K562 (cell line): Measurements from ENCODE around the gene ALCAM. TPM values are rescaled to one million over a fixed set of nuclear protein-coding genes. Genes with fewer than 3 reads are reported as not detected.

Experiments used
- ATAC-seq: fragments of 200-7000 bp; cut with Tn5 transposase; 3 replicates; pipeline ENCODE4 v1.9.1; 2020; ENCODE audit warnings: moderate library complexity
- BruUV-seq: library from RNA; stranded (reverse); fragments of 400-500 nt; replicated peaks from 2 replicates; lab custom pipeline; 2021; lab: Mats Ljungman, UMichigan
- CTCF ChIA-PET: fragments of 300-600 bp; formaldehyde crosslinking; extraction: SDS; loops from one replicate; lab custom pipeline; 2021; ENCODE audit warnings: low intra/inter-chr PET ratio; lab: Yijun Ruan, JAX
- POLR2A ChIA-PET: fragments of 300-600, 350-650 bp; sonication (Branson Sonifier 250); formaldehyde crosslinking; extraction: SDS; loops from one replicate; lab custom pipeline; 2021; ENCODE audit warnings: antibody characterized with exemption, inconsistent platforms; lab: Yijun Ruan, JAX
- DNase-seq, 4 experiments: peaks; one replicate each; pipeline versions ENCODE4 v3.0.0 to v3.0.0-alpha.2; 2011 to 2018; ENCODE audit warnings: low spot score in 3 of 4, mixed read lengths in 3 of 4; ENCODE audit errors: extremely low read depth in 1 of 4
- FAIRE-seq: peaks from 2 replicates; lab custom pipeline; 2011; peaks lifted over from hg19 to GRCh38; lab: Jason Lieb, UNC
- H2AFZ ChIP-seq: 2 replicates; pipeline ENCODE4 v1.6.0; 2011; ENCODE audit warnings: low read depth, low read length, control low read depth, inconsistent platforms
- H3K27ac ChIP-seq: fragments of 200-600 bp; 3 replicates; pipeline ENCODE4 v1.8.0; 2011; ENCODE audit warnings: low read depth, mild to moderate bottlenecking, control low read depth, inconsistent platforms, low read length, moderate library complexity, mixed read lengths; ENCODE audit errors: extremely low read depth
- H3K27me3 ChIP-seq, 2 experiments: fragments of 300-600 bp in 1 of 2; 2 replicates in 1 of 2; 3 replicates in 1 of 2; pipeline versions ENCODE4 v1.6.0 to v1.8.0; 2011; ENCODE audit warnings: inconsistent platforms in 2 of 2, low read length in 2 of 2, mild to moderate bottlenecking in 1 of 2, mixed read lengths in 1 of 2, moderate library complexity in 1 of 2; ENCODE audit not compliant: control insufficient read depth in 2 of 2, insufficient read depth in 2 of 2
- H3K36me3 ChIP-seq: fragments of 300-600 bp; 3 replicates; pipeline ENCODE4 v1.8.0; 2011; ENCODE audit warnings: mild to moderate bottlenecking, low read length, inconsistent platforms; ENCODE audit not compliant: control insufficient read depth, insufficient read depth
- H3K4me1 ChIP-seq, 2 experiments: fragments of 200-600 bp in 1 of 2; replicated peaks in 1 of 2; 2 replicates in 1 of 2; 3 replicates in 1 of 2; pipeline versions ENCODE4 v1.5.1 to v1.8.0; 2011; ENCODE audit warnings: inconsistent platforms in 2 of 2, low read length in 2 of 2, mild to moderate bottlenecking in 1 of 2, mixed read lengths in 1 of 2, moderate library complexity in 1 of 2; ENCODE audit not compliant: control insufficient read depth in 2 of 2, insufficient read depth in 2 of 2
- H3K4me2 ChIP-seq: 2 replicates; pipeline ENCODE4 v1.6.1; 2011; ENCODE audit warnings: low read length, control low read depth, inconsistent platforms, mixed read lengths; ENCODE audit not compliant: insufficient read depth
- H3K4me3 ChIP-seq: fragments of 200-600 bp; sonication (generic), shearing (Covaris generic); 2 replicates; pipeline ENCODE4 v1.5.1; 2016; ENCODE audit warnings: control low read depth, inconsistent platforms
- H3K79me2 ChIP-seq: fragments of 200-600 bp; 3 replicates; pipeline ENCODE4 v1.8.0; 2011; ENCODE audit warnings: low read length, inconsistent platforms; ENCODE audit not compliant: control insufficient read depth, insufficient read depth
- H3K9ac ChIP-seq, 2 experiments: 2 replicates each; pipeline versions ENCODE4 v1.6.0 to v1.6.1; 2011; ENCODE audit warnings: low read depth in 2 of 2, low read length in 2 of 2, control low read depth in 1 of 2, inconsistent platforms in 1 of 2, mild to moderate bottlenecking in 1 of 2, mixed read lengths in 1 of 2; ENCODE audit not compliant: insufficient read depth in 1 of 2
- H3K9me1 ChIP-seq: one replicate; pipeline ENCODE4 v1.6.0; 2011; ENCODE audit warnings: inconsistent platforms, mild to moderate bottlenecking, low read length, moderate library complexity; ENCODE audit not compliant: control insufficient read depth, insufficient read depth
- H3K9me3 ChIP-seq: replicated peaks from 2 replicates; pipeline ENCODE4 v1.5.1; 2011; ENCODE audit warnings: low read depth, low read length, inconsistent platforms; ENCODE audit not compliant: control insufficient read depth, insufficient read depth
- H4K20me1 ChIP-seq: replicated peaks from 2 replicates; pipeline ENCODE4 v1.6.1; 2011; ENCODE audit warnings: low read length, inconsistent platforms, mixed read lengths; ENCODE audit not compliant: control insufficient read depth, insufficient read depth
- BCL6 ChIP-seq: fragments of 250-450 bp; sonication (Bioruptor Pico); IDR thresholded peaks from 2 replicates; pipeline ENCODE4 v1.4.0; 2020
- BHLHE40 ChIP-seq: IDR thresholded peaks from 2 replicates; pipeline ENCODE4 v1.6.1; 2011; ENCODE audit warnings: low read length, improper control_type of control experiment
- C11orf30 ChIP-seq: fragments of 450-650 bp; IDR thresholded peaks from 2 replicates; pipeline ENCODE4 v1.6.1; 2016; ENCODE audit warnings: low read depth, mild to moderate bottlenecking
- DMBX1 ChIP-seq: fragments of 250-450 bp; sonication (Bioruptor Pico); IDR thresholded peaks from 2 replicates; pipeline ENCODE4 v1.8.0; 2022; ENCODE audit warnings: inconsistent platforms, mild to moderate bottlenecking, moderate library complexity, borderline replicate concordance
- E2F3 ChIP-seq: fragments of 250-450 bp; sonication (Bioruptor Pico); IDR thresholded peaks from 2 replicates; pipeline ENCODE4 v1.4.0; 2020; ENCODE audit warnings: mild to moderate bottlenecking
- IRF2 ChIP-seq: sonication (generic); formaldehyde crosslinking; IDR thresholded peaks from 2 replicates; pipeline ENCODE4 v1.8.1; 2022; ENCODE audit warnings: mild to moderate bottlenecking, missing genetic modification reagents
- PHTF2 ChIP-seq: fragments of 250-450 bp; sonication (Bioruptor Pico); IDR thresholded peaks from 2 replicates; pipeline ENCODE4 v1.5.0; 2021; ENCODE audit warnings: mild to moderate bottlenecking
- SRSF3 ChIP-seq: fragments of 200-400 bp; formaldehyde crosslinking; IDR thresholded peaks from 2 replicates; pipeline ENCODE4 v1.6.1; 2016; ENCODE audit warnings: mild to moderate bottlenecking, low read length, moderate library complexity; ENCODE audit not compliant: insufficient read depth
- THRAP3 ChIP-seq: fragments of 450-650 bp; IDR thresholded peaks from 2 replicates; pipeline ENCODE4 v1.6.1; 2016; ENCODE audit warnings: mild to moderate bottlenecking, inconsistent platforms, borderline replicate concordance
- TRIM24 ChIP-seq, 2 experiments: fragments of 450-650 bp; IDR thresholded peaks; 2 replicates each; pipeline ENCODE4 v1.6.1; 2016
- ZNF146 ChIP-seq: IDR thresholded peaks from one replicate; pipeline ENCODE4 v1.6.1; 2018; ENCODE audit warnings: missing compliant biosample characterization; ENCODE audit not compliant: unreplicated experiment
- WGBS: fragments of 100-300 bp; shearing (Covaris generic); methylation state at CpG from one replicate; pipeline ENCODE4 v1.1.6; 2016; ENCODE audit warnings: low coverage, mixed read lengths; ENCODE audit not compliant: insufficient coverage; ENCODE audit errors: missing lambda C conversion rate; 5-methylcytosine and 5-hydroxymethylcytosine counted together
- in situ Hi-C: fragments of 300-500 bp; cut with MboI; formaldehyde crosslinking; loops from 4 replicates; pipeline ENCODE4 v1.15.0; 2018; ENCODE audit warnings: inconsistent platforms, mixed read lengths
- intact Hi-C: fragments of 100-400 bp; cut with micrococcal nuclease; formaldehyde crosslinking; loops from 2 replicates; pipeline ENCODE4 v1.14.2; 2022
- polyA plus RNA-seq, 8 experiments: library from polyadenylated mRNA; depleted of rRNA in 4 of 8; stranded (reverse) in 5 of 8; unstranded in 3 of 8; fragments of >200 nt; fragmentation: Nextera tagmentation in 2 of 8; fragmentation: Illumina TruSeq in 1 of 8; extraction: Ambion mirVana in 2 of 8; extraction: Trizol in 1 of 8; gene quantifications; 2 replicates each; pipeline versions ENCODE4 v1.2.1 to v1.2.3, GENCODE V29; 2011 to 2014; ENCODE audit warnings: inconsistent platforms in 1 of 8, missing spikeins in 1 of 8
- total RNA-seq, 7 experiments: library from RNA; depleted of rRNA in 6 of 7; stranded (reverse); fragments of >200 nt in 6 of 7; fragmentation: Illumina TruSeq in 2 of 7; extraction: Trizol in 2 of 7; gene quantifications; 2 replicates each; pipeline versions ENCODE4 v1.2.1 to v1.2.3, GENCODE V29; 2011 to 2021; ENCODE audit warnings: low replicate concordance in 1 of 7
- TF ChIP-seq, protein P1 (sequence below): IDR thresholded peaks from 2 replicates; pipeline ENCODE4 v1.6.1; 2016; ENCODE audit warnings: missing genetic modification characterization, missing compliant biosample characterization
- TF ChIP-seq, protein P2 (sequence below): fragments of 250-450 bp; sonication (Bioruptor Pico); IDR thresholded peaks from 2 replicates; pipeline ENCODE4 v1.9.0; 2021; ENCODE audit warnings: mild to moderate bottlenecking
- TF ChIP-seq, protein P3 (sequence below): fragments of 450-650 bp; IDR thresholded peaks from 2 replicates; pipeline ENCODE4 v1.6.1; 2016
- TF ChIP-seq, protein P4 (sequence below): sonication (generic); formaldehyde crosslinking; IDR thresholded peaks from 2 replicates; pipeline ENCODE4 v1.8.1; 2023; ENCODE audit warnings: mild to moderate bottlenecking, missing genetic modification reagents, moderate library complexity

The ALCAM gene
- total and polyA plus RNA-seq, 9 of the 15 experiments (the other 6 are each of a cell fraction or from before 2014, with no cell fraction given), result 0.03 to 0.98 (median 0.14) TPM; not detected in 1

DNA sequence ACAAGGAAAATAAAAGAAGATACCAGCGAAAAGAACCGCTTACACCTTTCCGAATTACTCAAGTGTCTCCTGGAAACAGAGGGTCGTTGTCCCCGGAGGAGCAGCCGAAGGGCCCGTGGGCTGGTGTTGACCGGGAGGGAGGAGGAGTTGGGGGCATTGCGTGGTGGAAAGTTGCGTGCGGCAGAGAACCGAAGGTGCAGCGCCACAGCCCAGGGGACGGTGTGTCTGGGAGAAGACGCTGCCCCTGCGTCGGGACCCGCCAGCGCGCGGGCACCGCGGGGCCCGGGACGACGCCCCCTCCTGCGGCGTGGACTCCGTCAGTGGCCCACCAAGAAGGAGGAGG is 325 bp downstream of the ALCAM start (continued):
- TF ChIP-seq BCL6 (CRISPR knock-in tag) (no peak), IRF2 (CRISPR knock-in tag) (no peak)

DNA sequence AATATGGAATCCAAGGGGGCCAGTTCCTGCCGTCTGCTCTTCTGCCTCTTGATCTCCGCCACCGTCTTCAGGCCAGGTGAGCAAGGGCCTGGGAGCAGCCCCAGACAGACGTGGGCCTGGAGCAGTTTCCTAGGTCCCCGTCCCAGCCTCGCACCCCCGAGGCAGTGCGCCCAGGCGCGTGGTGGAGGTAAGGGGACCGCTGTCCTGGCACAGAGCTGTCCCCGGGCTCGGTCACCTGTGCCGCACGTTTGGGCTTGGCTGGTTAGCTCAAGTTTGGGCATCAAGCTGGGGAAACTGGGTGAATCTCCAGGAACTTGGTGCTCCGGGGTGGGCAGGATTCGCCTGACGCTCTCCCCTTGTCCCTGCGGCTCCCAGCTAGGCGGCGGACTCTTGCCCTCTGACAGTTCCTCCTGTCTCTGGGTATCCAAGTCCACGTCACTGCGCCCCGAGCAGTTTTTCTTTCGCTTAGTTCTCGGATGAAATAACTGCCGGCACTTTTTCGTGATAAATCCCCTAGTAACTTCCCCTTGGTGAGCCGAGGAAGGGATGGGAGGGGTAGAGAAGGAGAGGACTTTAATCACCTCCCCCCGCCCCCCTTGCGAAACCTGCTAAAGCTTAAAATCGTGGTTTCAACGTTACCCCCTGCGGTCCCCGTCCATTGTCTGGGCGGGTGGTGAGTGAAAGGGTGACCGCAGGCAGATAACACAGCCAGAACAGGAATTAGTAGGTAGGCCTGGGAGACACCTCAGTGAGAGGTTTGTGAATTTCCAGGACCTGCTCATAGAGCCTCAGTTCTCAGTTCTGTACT is 901 bp downstream of the ALCAM start:
- H3K27ac ChIP-seq, result no peak overlapping the region
- H3K9me3 ChIP-seq, result no peaks in the 10 kb centered on the region
- no peaks in the 10 kb centered on the region for H3K79me2 ChIP-seq
- H3K4me3 ChIP-seq, result no peak overlapping the region
- POLR2A ChIA-PET, result no interaction called here
- in situ Hi-C loops, result no loop called here
- no peaks in the 10 kb centered on the region for H3K27me3 ChIP-seq
- ATAC-seq, result peak; percentile 27; the same call in 1 of the 3 replicates
- no peak overlapping the region for H3K9ac ChIP-seq
- no peaks in the 10 kb centered on the region for H3K36me3 ChIP-seq
- TF ChIP-seq, protein P1, sequence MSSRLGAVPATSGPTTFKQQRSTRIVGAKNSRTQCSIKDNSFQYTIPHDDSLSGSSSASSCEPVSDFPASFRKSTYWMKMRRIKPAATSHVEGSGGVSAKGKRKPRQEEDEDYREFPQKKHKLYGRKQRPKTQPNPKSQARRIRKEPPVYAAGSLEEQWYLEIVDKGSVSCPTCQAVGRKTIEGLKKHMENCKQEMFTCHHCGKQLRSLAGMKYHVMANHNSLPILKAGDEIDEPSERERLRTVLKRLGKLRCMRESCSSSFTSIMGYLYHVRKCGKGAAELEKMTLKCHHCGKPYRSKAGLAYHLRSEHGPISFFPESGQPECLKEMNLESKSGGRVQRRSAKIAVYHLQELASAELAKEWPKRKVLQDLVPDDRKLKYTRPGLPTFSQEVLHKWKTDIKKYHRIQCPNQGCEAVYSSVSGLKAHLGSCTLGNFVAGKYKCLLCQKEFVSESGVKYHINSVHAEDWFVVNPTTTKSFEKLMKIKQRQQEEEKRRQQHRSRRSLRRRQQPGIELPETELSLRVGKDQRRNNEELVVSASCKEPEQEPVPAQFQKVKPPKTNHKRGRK (tag), result no peak
- TF ChIP-seq ZNF146 (no peak), TRIM24 (IDR thresholded peaks at IDR 0.05) (no peak), BHLHE40 (no peak), PHTF2 (no peak), E2F3 (CRISPR knock-in tag) (no peak), SRSF3 (no peak), C11orf30 (no peak), DMBX1 (no peak), THRAP3 (no peak)
- TF ChIP-seq, protein P2, sequence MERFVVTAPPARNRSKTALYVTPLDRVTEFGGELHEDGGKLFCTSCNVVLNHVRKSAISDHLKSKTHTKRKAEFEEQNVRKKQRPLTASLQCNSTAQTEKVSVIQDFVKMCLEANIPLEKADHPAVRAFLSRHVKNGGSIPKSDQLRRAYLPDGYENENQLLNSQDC (CRISPR knock-in tag), result no peak
- TF ChIP-seq, protein P3, sequence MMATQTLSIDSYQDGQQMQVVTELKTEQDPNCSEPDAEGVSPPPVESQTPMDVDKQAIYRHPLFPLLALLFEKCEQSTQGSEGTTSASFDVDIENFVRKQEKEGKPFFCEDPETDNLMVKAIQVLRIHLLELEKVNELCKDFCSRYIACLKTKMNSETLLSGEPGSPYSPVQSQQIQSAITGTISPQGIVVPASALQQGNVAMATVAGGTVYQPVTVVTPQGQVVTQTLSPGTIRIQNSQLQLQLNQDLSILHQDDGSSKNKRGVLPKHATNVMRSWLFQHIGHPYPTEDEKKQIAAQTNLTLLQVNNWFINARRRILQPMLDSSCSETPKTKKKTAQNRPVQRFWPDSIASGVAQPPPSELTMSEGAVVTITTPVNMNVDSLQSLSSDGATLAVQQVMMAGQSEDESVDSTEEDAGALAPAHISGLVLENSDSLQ, result no peak
- TF ChIP-seq, protein P4, sequence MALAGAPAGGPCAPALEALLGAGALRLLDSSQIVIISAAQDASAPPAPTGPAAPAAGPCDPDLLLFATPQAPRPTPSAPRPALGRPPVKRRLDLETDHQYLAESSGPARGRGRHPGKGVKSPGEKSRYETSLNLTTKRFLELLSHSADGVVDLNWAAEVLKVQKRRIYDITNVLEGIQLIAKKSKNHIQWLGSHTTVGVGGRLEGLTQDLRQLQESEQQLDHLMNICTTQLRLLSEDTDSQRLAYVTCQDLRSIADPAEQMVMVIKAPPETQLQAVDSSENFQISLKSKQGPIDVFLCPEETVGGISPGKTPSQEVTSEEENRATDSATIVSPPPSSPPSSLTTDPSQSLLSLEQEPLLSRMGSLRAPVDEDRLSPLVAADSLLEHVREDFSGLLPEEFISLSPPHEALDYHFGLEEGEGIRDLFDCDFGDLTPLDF (CRISPR knock-in tag), result no peak
- TF ChIP-seq, all 486 proteins: peak for 0
- intact Hi-C loops, result no loop called here
- WGBS, result 10% methylated on average over 23 of the region's 37 CpGs
- Histone ChIP-seq H3K4me1 (peaks cover 0 to 17% of the 10 kb centered on the region in 2 experiments; a peak in 2 of 5 replicates), H3K9me1 (no peaks in the 10 kb centered on the region), H3K4me2 (no peak overlapping the region), H2AFZ (no peak overlapping the region), H4K20me1 (no peaks in the 10 kb centered on the region)
- DNase-seq (no peak), FAIRE-seq (no peak)
- CTCF ChIA-PET, result no interaction called here
- BruUV-seq, result no TSS peak
